Brain microvascular endothelial cell (primary cell): ENCODE results near the gene BTBD9.

ENCODE experiments used
- DNase-seq: peaks from one replicate; pipeline ENCODE4 v3.0.0-alpha.2; 2020
- H3K27ac ChIP-seq: fragments of 250-450 bp; sonication (Bioruptor Pico); 2 replicates; pipeline ENCODE4 v1.5.1; 2020; ENCODE audit warnings: mild to moderate bottlenecking, moderate library complexity
- H3K27me3 ChIP-seq: fragments of 250-450 bp; sonication (Bioruptor Pico); replicated peaks from 2 replicates; pipeline ENCODE4 v1.5.1; 2020; ENCODE audit warnings: mild to moderate bottlenecking
- H3K36me3 ChIP-seq: fragments of 250-450 bp; sonication (Bioruptor Pico); replicated peaks from 2 replicates; pipeline ENCODE4 v1.5.1; 2020; ENCODE audit warnings: mild to moderate bottlenecking
- H3K4me3 ChIP-seq: 2 replicates; pipeline ENCODE4 v1.5.1; 2011; ENCODE audit warnings: low read depth, mild to moderate bottlenecking, control low read depth, low read length, moderate library complexity
- CTCF ChIP-seq: IDR thresholded peaks from 2 replicates; pipeline ENCODE4 v1.5.1; 2011; ENCODE audit warnings: low read depth, mild to moderate bottlenecking, moderate library complexity, low read length, control low read depth, inconsistent platforms; ENCODE audit errors: missing control alignments
- in situ Hi-C: cut with HindIII; loops from 2 replicates; pipeline ENCODE4 v1.10.0; 2017; ENCODE audit warnings: low sequenced_read_pairs, low pct_ligation_motif_present

BTBD9 gene

GRCh38 chr6:38141716-38142115, 498.0 kb downstream of the BTBD9 start:
- Histone ChIP-seq H3K27ac (no peak overlapping the region), H3K36me3 (no peaks in the 10 kb centered on the region), H3K27me3 (no peaks in the 10 kb centered on the region), H3K4me3 (no peak overlapping the region)
- TF ChIP-seq CTCF: no peak
- in situ Hi-C loops: no loop called here
- no peak for DNase-seq

- H3K36me3 ChIP-seq: no peaks in the 10 kb centered on the region
- in situ Hi-C loops: no loop called here
- no peak for TF ChIP-seq CTCF
These were observed 498.6 kb downstream of the BTBD9 start for GRCh38 chr6:38141085-38141484.

GRCh38 chr6:38138374-38138773, 501.4 kb downstream of the BTBD9 start:
- in situ Hi-C loops: no loop called here

More at GRCh38 chr6:38141085-38141484, 498.6 kb downstream of the BTBD9 start:
- DNase-seq: no peak
- no peak overlapping the region for H3K4me3 ChIP-seq
- no peak overlapping the region for H3K27ac ChIP-seq
- no peaks in the 10 kb centered on the region for H3K27me3 ChIP-seq

GRCh38 chr6:38137608-38138265, 502.0 kb downstream of the BTBD9 start:
- H3K27ac ChIP-seq: no peak overlapping the region
- no peak overlapping the region for H3K4me3 ChIP-seq
- in situ Hi-C loops: no loop called here
- no peak for DNase-seq
- no peaks in the 10 kb centered on the region for H3K36me3 ChIP-seq
- no peaks in the 10 kb centered on the region for H3K27me3 ChIP-seq
- no peak for TF ChIP-seq CTCF

More at GRCh38 chr6:38138374-38138773, 501.4 kb downstream of the BTBD9 start:
- H3K27me3 ChIP-seq: no peaks in the 10 kb centered on the region
- TF ChIP-seq CTCF: no peak
- no peak overlapping the region for H3K4me3 ChIP-seq
- H3K36me3 ChIP-seq: no peaks in the 10 kb centered on the region
- H3K27ac ChIP-seq: no peak overlapping the region
- no peak for DNase-seq

GRCh38 chr6:38136547-38136946, 503.2 kb downstream of the BTBD9 start:
- H3K27me3 ChIP-seq: no peaks in the 10 kb centered on the region
- no peak for DNase-seq
- no peak overlapping the region for H3K27ac ChIP-seq
- H3K36me3 ChIP-seq: no peaks in the 10 kb centered on the region
- TF ChIP-seq CTCF: no peak
- no peak overlapping the region for H3K4me3 ChIP-seq
- in situ Hi-C loops: no loop called here

- in situ Hi-C loops: no loop called here
- no peak overlapping the region for H3K4me3 ChIP-seq
- H3K36me3 ChIP-seq: no peaks in the 10 kb centered on the region
- no peaks in the 10 kb centered on the region for H3K27me3 ChIP-seq
- no peak for DNase-seq
- no peak overlapping the region for H3K27ac ChIP-seq
- no peak for TF ChIP-seq CTCF
These were observed 505.0 kb downstream of the BTBD9 start for GRCh38 chr6:38134704-38135088.
